T1000 (cell line): ENCODE measurements around the gene AHCYL2.
"Not testable (repeated sequence)": the region's sequence is repeated elsewhere in the genome, so short reads cannot be mapped to it uniquely, and the experiment has no call there.

ENCODE experiments used
- DNase-seq: peaks from one replicate; lab custom pipeline; 2025; ENCODE audit warnings: mixed read lengths; lab: John Stamatoyannopoulos, UW

AHCYL2 gene

DNA sequence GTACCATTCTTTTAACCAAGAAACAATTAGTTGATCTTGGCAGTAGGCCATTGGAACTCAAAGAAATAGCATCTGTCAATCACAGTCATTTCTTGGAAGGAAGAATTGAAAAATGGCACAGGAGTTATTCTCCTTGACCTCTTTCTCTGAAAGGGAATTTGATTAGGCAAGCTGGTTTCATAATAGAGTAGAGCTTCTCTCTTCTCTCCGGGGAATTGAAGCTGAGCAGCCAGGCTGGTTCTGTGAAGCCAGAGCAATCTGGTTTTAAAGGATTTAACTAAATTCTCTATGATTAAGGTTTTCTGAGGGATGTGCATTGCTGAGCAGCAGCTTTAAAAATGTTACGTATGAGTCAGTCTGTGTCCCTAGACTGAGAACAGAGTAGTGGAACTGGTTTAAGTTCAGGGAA lies 70.2 kb downstream of the AHCYL2 start:
- no peak for DNase-seq

DNA sequence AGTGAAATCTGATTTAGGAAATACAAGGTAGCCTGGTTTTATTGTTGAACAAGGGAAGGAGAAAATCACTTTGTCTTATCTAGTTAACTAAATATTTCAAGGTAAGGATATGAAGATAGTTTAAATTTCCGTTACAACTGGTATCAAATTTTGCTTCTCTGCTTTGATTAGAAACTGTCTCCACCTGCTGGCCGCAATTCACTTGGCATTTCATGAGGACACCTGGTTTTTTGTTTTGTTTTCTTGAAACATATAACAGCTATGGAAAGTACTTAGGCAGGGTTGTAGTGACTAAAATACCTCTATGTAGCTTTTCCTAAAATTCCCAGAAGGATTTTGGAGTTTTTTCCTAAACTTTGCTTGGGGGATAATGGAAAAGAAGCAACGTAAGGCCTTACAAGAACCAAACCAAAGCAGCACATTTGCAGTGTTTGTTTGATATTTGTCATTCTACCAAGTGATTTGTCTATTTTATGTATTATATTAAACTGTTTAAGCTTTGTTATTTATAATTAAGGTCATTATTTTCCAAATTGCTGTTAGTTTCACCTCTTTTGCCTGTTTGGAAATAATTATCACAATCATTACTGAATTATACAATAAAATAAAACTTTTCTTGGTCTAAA lies 73.6 kb downstream of the AHCYL2 start:
- no peak for DNase-seq

GRCh38 chr7:129299889-129300288 lies 75.1 kb downstream of the AHCYL2 start:
- DNase-seq, result no peak

GRCh38 chr7:129300299-129300698 lies 75.5 kb downstream of the AHCYL2 start:
- not testable (repeated sequence) for DNase-seq

GRCh38 chr7:129307592-129307991 lies 82.8 kb downstream of the AHCYL2 start:
- DNase-seq, result no peak

DNA sequence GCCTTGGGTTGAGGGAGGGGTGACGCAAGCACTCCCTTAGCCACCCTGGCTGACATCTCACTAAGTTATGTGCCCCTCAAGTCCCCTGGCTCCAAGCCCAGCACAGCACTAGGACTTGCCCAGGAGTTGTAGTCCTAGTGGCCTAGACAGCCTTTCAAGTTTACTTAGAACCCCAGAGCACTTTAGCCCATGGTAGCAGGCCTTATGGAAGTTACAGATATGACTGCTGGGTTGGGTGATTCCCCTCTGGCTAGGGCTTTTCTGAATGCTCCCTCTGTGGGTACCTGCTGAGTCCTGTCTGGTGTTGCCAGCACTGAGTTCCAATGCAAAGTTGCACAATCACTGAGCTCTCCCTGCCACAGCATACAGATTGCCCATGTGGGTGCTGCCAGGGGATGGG lies 83.2 kb downstream of the AHCYL2 start:
- no peak for DNase-seq

DNA sequence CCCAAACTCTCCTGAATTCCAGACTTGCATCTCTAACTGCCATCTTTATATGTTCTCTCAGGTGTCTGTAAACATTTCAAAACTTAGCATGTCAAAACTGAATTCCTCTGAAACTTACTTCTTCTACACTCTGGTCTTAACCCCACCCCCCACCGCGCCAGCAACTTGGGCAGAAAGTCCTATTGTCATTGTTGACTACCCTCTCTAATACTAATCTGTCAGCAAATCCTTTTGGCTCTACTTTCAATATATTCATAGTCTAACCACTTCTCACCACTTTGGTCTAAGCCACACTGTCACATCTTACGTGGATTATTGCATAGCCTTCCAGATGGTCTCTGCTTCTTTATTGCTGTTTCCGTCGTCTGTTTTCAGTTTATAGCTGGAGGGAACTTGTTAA lies 86.6 kb downstream of the AHCYL2 start:
- DNase-seq, result no peak

DNA sequence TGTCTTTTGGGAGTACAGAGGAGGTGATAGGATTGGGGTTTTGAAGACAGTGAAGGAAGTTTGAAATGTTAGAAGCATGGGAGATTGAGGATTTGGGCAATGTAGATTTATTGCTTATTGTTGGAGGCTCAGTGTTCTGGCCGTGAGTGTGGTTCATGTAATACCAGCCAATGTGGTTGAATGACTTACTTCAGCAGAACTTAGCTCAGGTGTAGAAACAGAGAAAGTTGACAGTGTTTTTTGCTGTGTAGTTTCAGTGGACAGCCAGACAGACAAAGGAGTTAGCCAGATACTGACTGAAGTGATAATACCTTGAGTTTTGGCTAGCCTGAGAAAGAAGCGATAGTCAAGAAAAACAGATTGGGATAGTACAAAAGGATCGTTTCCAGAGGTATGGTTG lies 88.5 kb downstream of the AHCYL2 start:
- DNase-seq, result no peak

- DNase-seq, result no peak
Measured at GRCh38 chr7:129315960-129316359, 91.1 kb downstream of the AHCYL2 start.

GRCh38 chr7:129317450-129317849 lies 92.6 kb downstream of the AHCYL2 start:
- no peak for DNase-seq

DNA sequence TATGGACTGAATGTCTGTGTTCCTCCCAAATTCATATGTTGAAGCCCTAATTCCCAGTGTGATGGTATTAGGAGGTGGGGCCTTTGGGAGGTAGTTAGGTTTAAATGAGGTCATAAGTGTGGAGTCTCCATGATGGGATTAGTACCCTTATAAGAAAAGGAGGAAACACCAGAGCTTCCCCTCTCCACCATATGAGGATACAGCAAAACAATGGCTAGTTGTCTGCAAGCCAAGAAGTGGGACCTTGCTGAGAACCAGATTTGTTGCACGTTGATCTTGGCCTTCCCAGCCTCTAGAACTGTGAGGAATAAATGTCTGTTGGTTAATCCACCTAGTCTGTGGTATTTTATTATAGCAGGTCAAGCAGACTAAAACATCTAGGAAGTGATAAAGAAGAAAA lies 102.2 kb downstream of the AHCYL2 start:
- no peak for DNase-seq

DNA sequence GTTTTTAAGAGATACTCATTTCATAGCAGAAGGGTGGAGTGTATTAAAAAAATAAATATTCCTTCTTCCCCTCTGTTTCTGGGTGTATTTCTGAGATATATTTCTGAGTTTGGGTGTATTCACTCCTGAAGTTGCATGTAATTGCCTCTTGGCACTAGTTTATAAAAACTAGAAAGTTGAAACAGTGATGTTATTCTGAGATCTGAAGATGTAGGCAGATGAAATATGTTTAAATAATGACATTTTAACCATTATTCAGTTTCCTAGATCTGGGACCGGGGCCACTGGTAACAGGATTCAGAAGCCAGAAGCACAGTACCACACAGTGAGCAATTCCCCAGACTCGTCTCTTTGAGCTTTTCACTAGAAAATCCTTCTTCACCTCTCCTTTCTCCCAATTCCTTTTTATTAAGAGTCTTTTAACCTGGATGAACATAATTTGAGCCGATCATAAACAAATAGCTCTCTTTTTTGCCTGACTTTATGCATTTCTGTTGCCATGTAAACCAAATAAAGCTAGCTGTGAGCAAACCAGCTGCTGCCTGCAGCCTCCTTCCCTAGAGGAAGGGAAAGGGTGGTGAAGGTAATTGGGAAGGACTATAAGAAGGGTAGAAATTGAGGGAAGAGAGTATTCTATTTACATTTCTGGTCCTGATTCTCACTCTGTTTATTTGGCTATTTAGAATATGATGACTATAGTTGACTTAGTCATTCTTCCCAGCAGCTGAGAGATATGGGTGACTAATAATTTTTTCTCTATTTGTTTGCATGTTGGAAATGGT lies 107.6 kb downstream of the AHCYL2 start:
- no peak for DNase-seq

- DNase-seq, result no peak
Measured at GRCh38 chr7:129334473-129334872, 109.6 kb downstream of the AHCYL2 start.

DNA sequence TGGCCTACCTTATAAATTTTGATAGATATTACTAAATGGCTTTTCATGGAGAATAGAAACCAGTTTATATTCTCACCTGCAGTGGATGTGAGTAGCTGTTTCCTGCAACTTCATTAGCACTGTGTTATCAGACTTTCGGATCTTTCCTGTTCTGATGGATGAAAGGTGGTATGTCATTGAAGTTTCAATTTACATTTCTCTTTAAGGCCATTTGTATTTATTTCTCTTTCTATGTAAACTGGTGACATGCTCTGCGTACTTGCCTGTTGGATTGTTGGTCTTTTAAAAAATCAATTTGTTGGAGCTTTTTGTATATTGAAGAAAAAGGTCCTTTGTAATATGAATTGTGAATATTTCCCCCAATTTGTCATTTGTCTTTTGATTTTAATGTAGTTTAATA lies 113.6 kb downstream of the AHCYL2 start:
- DNase-seq, result no peak

DNA sequence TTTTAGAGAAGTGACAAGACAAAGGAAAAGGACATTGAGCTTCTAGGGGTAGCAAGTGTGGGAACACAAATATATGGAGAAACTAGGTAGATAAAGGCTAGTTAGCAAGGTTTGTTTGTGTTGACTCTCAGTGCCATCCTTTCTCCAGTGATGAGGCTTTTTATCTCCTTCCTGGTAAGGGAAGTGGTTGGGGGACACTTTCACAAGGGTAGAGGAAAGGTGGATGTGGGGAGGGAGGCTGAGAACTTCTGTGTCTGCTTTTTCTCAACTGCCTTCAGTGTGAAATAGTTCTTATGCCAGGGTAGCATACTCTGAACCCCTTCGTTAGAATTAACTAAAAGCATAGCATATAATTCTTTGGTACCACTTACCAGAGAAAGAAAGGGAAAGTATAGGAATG lies 116.4 kb downstream of the AHCYL2 start:
- DNase-seq, result no peak

GRCh38 chr7:129341816-129342806 lies 117.3 kb downstream of the AHCYL2 start:
- DNase-seq, result no peak

DNA sequence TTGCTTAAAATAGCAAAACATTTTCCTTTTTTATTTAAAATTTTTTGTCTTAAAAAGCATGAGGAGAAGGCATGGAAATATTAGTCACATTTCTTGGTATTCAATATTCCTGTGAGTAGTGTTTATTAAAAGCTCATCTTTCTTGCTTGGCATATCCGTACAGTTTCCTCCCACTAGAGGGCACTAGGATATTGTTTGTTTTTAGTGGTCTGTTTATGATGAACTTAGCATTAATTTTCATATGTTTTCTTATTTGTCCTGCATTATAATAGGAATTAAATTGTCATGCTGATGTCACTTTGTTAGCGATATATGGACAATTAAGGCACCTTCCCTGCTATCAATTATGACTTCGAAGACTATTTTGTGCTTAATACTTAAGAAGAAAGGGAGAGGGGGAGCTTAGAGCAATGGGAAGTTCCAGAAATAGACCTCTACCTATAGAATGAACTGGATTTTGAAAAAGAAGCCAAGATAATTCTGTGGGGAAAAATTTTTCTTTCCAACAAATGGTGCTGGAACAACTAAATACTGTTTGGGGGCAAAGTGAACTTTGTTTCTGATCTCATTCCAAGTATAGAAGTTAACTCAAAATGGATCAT lies 118.4 kb downstream of the AHCYL2 start:
- DNase-seq, result no peak

- DNase-seq, result no peak
Measured at GRCh38 chr7:129347330-129347729, 122.5 kb downstream of the AHCYL2 start.

- no peak for DNase-seq
Measured at GRCh38 chr7:129348023-129348740, 123.4 kb downstream of the AHCYL2 start.

DNA sequence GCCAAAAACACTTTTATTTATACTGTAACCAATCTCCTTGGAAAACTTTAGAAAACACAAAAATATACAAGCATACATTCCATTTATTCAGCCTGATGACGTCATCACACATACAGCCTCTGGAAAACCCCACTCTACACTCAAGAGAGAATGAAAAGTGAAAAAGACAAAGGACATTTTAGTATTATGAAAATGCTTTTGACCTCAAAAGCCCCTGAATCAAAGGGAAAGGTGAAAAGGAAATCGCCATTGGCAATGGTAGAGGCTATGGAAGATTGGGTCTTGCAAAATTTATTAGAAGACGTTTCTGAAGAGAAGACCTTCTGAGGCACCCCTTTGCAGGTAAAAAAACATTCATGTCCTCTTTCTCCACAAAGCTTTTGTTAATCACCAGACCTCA lies 126.5 kb downstream of the AHCYL2 start:
- DNase-seq, result no peak

DNA sequence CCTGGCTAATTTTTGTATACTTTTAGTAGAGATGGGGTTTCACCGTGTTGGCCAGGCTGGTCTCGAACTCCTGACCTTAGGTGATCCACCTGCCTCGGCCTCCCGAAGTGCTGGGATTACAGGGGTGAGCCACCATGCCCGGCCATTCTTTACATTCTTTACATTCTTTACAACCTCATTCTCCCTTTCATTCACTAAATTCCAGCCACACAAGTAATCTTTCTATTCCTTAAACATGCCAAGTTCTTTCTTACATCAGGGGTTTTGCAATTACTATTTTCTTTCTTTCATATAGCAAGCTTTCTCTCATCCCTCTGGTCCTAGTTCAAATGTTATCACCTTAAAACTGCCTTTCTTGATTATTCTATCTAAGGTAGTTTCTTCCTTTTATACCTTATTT lies 128.3 kb downstream of the AHCYL2 start:
- DNase-seq, result not testable (repeated sequence)
